ENCODE results near the gene EVPL. TPM values are rescaled to one million over a fixed set of nuclear protein-coding genes. Genes with fewer than 3 reads are reported as not detected.

Gene EVPL
- total RNA-seq, 2 donors from 2014 or later: 18.8 to 31.1 TPM

DNA sequence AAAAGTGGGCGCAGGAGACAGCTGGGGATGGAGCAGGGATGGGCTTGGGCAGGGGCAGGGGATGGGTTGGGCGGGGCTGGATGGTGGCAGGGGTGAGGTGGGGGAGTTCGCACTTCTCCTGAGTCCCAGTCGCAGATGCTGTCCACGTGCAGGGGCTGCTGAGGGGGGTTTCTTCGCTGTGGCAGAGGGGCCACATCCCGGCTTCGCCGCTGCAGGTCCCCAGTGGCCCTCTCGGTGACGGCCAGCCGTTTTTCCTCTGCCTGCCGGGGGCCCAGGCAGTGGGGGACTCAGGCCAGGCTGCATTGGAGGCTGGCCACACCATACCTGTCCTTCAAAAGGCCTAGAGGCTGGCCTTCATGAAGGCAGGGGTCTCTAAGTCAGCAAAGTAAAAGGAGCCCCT is 8.3 kb downstream of the EVPL start:
- no peak for DNase-seq
- intact Hi-C loops (cut with DNase I): loop anchor here (10.0 kb wide), 2 partner anchors 56 to 276 kb away; partner anchors contain the start of genes GALR2, SRP68 and ZACN

DNA sequence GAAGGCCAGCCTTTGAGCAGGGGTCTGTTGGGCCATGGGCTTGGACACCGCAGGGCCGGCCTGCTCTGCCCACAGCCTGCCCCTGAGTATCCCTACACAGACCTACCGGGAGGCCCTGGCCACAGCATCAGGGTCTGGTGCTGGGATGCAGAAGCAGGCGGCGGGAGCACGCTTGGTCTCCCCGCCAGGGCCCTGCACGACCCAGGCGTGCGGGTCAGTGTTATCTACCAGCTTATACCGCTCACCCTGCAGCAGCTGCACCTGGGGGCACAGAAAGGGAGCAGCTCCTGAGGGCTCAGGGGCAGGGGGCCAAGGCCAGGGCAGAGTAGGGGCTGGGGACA is 8.8 kb downstream of the EVPL start:
- H3K36me3 ChIP-seq: no peaks in the 10 kb centered on the region
- no peaks in the 10 kb centered on the region for H3K27me3 ChIP-seq
- H3K9me3 ChIP-seq: no peaks in the 10 kb centered on the region
- no peaks in the 10 kb centered on the region for H3K4me1 ChIP-seq
- intact Hi-C loops (cut with DNase I): loop anchor here (10.0 kb wide), 2 partner anchors 56 to 276 kb away; partner anchors contain the start of genes GALR2, SRP68 and ZACN
- H3K9ac ChIP-seq (ENCODE audit: low read depth in 2 of 2, low read length in 2 of 2): no peak overlapping the region
- DNase-seq: no peak
- no peak for TF ChIP-seq CTCF (IDR thresholded peaks at IDR 0.05)
- no peak overlapping the region for H3K27ac ChIP-seq
- H3K4me3 ChIP-seq: no peak overlapping the region

More for the DNA sequence above, 8.3 kb downstream of the EVPL start:
- no peaks in the 10 kb centered on the region for H3K4me1 ChIP-seq
- TF ChIP-seq CTCF (IDR thresholded peaks at IDR 0.05): no peak
- no peak overlapping the region for H3K9ac ChIP-seq (ENCODE audit: low read depth in 2 of 2, low read length in 2 of 2)
- no peak overlapping the region for H3K27ac ChIP-seq
- no peak overlapping the region for H3K4me3 ChIP-seq
- no peaks in the 10 kb centered on the region for H3K36me3 ChIP-seq
- no peaks in the 10 kb centered on the region for H3K27me3 ChIP-seq
- no peaks in the 10 kb centered on the region for H3K9me3 ChIP-seq

DNA sequence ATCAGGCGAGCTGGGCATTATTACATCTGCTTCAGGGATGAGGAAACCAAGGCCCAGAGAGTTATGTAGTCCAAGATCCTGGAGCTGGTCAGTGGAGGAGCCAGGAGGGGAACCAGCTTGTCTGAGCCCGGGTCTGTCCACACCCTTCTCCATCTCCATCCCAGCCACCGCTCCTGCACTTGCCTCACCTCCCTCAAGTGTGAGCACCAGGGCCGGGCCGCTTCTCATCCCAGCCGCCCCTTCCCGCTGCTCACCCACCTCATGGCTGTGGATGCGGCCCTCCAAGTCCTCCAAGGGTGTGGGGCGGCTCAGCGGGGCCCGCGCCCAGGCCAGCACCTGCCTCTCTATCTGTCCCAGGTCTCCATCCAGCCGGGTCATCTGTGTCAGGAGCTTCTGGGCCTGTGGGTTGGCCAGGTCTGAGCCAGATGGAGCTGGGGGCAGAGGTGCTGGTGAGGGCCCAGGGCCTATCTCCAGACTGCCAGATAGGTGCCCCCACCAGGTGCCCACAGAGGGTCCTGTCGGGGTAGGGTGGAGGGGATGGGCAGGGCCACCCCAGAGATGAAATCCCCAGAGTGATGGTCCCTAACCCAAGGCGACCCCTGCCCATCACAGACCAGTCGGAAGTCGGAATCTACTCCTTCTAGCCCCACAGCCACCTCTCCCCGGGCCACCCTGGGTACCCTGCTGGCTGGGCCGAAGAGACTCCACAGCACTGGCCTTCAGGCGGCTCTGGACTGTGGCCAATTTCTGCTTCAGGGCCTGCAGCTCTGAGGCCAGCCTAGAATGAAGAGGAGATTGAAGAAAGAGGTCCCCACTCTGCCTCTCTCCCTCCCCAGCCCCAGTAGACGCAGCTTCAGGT is 9.4 kb downstream of the EVPL start:
- Histone ChIP-seq H3K27ac (no peak overlapping the region), H3K27me3 (no peaks in the 10 kb centered on the region), H3K4me3 (no peak overlapping the region), H3K36me3 (no peaks in the 10 kb centered on the region), H3K9ac (ENCODE audit: low read depth in 2 of 2, low read length in 2 of 2) (no peak overlapping the region), H3K9me3 (no peaks in the 10 kb centered on the region), H3K4me1 (no peaks in the 10 kb centered on the region)
- no peak for TF ChIP-seq CTCF (IDR thresholded peaks at IDR 0.05)
- DNase-seq: no peak
- intact Hi-C loops (cut with DNase I): loop anchor here (10.0 kb wide), 2 partner anchors 57 to 277 kb away; partner anchors contain the start of genes GALR2, SRP68 and ZACN

GRCh38 chr17:76014925-76015261 is 12.2 kb downstream of the EVPL start:
- Histone ChIP-seq H3K9me3 (no peaks in the 10 kb centered on the region), H3K27me3 (no peaks in the 10 kb centered on the region), H3K9ac (ENCODE audit: low read depth in 2 of 2, low read length in 2 of 2) (no peak overlapping the region), H3K27ac (no peak overlapping the region), H3K36me3 (no peaks in the 10 kb centered on the region), H3K4me1 (no peaks in the 10 kb centered on the region), H3K4me3 (no peak overlapping the region)
- DNase-seq: no peak
- intact Hi-C loops (cut with DNase I): loop anchor here (10.0 kb wide), 2 partner anchors 60 to 280 kb away; partner anchors contain the start of genes GALR2, SRP68 and ZACN
- TF ChIP-seq CTCF (IDR thresholded peaks at IDR 0.05): no peak

- Histone ChIP-seq H3K4me1 (no peaks in the 10 kb centered on the region), H3K27me3 (no peaks in the 10 kb centered on the region), H3K9me3 (no peaks in the 10 kb centered on the region), H3K27ac (no peak overlapping the region), H3K4me3 (no peak overlapping the region), H3K36me3 (no peaks in the 10 kb centered on the region), H3K9ac (ENCODE audit: low read depth in 2 of 2, low read length in 2 of 2) (no peak overlapping the region)
- TF ChIP-seq CTCF (IDR thresholded peaks at IDR 0.05): peak; percentile 98
- intact Hi-C loops (cut with DNase I): loop anchor here (10.0 kb wide), 2 partner anchors 60 to 280 kb away; partner anchors contain the start of genes GALR2, SRP68 and ZACN
- DNase-seq: peak; percentile 71
Observed at GRCh38 chr17:76014100-76014924, 12.8 kb downstream of the EVPL start.
